HG03095 (cell line): ENCODE measurements around the gene SSH3.

Source experiments
- ATAC-seq: cut with Tn5 transposase; IDR thresholded peaks from one replicate; pipeline ENCODE4 v1.9.1; 2021; ENCODE audit warnings: moderate library complexity; ENCODE audit not compliant: unreplicated experiment

Gene SSH3

DNA sequence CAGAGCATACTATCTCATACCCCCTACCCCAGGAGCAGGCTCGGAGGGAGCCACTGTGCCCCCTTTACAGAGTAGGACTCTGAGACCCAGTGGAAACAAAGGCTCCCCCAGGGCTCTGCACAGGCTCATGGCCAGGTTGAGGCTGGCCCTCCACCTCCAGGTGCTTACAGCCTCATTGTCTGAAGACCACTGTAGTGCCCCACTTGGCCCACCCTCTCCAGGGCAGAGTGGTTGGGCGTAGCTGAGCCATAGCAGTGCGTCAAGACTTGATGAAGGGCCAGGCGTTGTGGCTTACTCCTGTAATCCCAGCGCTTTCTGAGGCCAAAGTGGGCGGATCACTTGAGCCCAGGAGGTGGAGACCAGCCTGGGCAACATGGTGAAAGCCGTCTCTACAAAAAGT lies 12.5 kb upstream of the SSH3 start:
- no peak for ATAC-seq

DNA sequence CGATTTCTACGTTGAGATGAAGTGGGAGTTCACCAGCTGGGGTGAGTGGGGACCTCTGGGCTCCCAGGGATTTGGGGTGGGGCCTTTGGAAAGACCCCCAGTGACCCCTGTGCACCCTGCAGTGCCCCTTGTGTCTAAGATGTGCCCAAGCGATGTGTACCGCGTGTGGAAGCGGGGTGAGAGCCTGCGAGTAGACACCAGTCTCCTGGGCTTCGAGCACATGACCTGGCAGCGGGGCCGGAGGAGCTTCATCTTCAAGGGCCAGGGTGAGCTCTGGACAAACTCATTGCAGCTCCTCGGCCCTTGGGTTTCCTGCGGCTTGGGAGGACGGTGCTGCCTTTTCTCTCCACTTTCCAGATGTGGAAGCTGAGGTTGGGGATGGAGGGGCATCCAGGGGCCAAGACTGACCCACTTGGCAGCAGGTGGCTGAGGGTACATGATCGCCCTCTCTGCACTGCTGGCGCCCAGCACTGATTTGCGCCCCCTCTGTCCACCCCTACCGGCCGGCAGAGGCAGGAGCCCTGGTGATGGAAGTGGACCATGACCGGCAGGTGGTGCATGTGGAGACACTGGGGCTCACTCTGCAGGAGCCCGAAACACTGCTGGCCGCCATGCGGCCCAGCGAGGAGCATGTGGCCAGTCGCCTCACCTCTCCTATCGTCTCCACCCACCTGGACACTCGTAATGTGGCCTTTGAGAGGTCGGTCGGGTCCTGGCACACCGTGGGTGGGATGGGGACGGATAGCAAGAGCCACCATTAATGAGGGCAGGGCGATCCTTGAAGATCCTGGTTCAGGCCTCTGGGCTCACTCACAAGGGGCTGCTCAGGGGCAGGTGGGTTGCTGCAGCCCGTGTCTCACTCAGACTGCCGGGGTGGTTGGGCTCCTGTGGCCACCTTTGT lies 11.6 kb upstream of the SSH3 start:
- no peak for ATAC-seq

DNA sequence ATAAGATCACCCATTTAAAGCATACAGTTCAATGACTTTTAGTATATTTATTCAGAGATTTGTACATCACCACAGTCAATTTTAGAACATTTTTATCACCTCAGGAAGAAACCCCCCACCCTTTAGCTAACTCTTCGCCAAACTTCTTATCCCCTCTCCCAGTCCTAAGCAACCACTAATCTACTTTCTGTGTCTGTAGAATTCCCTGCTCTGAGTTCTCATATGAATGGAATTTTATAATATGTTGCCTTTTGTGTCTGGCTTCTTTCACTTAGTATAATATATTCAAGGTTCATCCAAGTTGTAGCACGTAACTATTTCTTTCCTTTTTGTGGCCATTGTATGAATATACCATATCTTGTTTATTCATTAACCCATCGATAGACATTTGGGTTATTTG lies 10.7 kb upstream of the SSH3 start:
- ATAC-seq = no peak

DNA sequence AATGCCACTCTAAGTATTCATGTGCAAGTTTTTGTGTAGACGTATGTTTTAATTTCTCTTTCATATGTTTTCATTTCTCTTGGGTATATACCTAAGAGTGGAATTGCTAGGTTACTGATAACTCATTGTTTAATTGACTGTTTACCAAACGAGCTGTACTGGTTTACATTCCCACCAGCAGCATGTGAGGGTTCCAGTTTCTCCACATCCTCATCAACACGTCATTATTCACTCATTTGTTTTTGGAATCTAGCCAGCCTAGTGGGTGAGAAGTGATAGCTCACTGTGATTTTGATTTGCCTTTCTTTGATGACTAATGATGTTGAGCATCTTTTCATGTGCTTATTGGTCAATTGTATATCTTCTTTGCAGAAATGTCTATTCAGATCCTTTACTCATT lies 10.2 kb upstream of the SSH3 start:
- no peak for ATAC-seq

DNA sequence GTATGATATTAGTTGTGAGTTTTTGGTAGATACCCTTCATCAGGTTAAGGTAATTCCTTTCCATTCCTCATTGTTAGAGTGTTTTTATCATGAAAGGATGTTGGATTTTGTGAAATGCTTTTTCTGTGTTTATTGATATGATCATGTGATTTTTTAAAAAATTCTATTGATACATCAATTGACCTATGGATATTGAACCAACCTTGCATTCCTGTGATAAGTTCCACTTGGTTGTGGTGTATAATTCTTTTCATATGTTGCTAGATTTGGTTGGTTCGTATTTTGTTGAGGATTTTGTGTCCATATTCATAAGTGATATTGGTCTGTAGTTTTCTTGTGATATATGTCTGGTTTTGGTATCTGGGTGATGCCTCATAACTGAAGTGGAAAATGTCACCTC lies 7.5 kb upstream of the SSH3 start:
- no peak for ATAC-seq

DNA sequence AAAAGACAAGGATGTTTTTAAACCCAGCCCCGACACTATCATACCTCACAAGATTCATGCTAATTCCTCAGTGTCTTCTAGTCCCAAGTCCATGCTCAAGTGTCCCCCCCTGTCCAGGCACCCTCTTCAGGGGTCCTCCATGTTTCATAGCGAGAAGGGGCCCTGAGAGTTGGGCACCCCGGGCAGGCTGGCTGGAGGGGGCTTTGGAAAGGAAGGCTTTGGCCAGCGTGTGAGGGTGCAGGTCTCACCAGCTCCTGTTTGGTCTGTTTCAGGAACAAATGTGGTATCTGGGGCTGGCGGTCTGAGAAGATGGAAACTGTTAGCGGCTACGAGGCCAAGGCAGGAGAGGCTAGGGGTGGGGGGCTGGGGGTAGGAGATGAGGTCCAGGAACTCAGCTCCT lies 4.5 kb upstream of the SSH3 start:
- no peak for ATAC-seq

DNA sequence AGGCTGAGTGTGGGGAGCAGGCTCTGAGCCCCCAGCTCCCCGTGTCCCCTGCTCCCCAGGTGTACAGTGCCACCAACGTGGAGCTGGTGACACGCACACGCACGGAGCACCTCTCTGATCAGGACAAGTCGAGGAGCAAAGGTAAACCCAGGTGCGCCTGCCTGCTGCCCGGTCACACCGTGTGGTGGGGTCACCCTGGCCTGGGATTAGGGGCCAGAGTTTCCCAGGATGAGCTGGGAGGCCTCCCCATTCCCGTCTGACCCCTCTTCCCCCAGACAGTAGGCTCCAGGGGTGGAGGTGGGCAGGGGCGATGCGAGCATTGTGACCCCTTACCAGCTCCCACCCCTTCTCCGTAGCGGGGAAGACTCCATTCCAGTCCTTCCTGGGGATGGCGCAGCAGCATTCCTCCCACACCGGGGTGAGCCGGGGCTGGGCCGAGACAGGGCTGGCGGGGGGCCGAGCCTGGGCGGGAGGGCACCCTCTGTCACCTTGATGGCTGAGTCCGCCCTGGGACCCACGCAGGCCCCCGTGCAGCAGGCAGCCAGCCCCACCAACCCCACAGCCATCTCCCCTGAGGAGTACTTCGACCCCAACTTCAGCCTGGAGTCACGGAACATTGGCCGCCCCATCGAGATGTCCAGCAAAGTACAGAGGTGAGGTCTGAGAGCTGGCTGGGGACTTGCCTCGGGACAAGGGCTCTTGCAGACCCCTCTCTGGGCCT lies 3.7 kb upstream of the SSH3 start:
- ATAC-seq = no peak

DNA sequence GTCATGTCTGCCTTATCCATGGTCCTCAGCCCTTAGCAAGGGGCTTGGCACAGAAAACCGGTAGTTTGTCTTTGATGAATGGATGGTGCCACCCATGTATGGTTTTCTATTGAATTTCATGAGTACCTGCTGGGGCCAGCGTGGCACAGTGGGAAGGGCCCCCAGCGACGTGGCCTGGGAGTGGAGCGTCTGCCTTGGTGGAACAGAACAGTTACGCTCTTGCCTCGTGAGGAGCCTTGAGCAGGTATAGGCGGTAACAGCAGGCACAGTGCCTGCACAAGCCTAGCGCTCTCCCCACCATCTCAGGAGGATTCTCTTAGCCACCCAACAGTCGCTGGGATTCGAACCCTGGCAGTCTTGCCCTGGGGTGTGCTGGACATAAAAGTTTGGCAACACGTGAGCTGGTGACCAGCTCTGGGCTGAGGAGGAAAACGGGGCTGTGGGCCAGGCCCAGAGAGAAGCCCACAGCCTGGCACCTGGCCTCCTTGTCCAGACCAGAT lies 3.0 kb upstream of the SSH3 start:
- ATAC-seq = no peak

DNA sequence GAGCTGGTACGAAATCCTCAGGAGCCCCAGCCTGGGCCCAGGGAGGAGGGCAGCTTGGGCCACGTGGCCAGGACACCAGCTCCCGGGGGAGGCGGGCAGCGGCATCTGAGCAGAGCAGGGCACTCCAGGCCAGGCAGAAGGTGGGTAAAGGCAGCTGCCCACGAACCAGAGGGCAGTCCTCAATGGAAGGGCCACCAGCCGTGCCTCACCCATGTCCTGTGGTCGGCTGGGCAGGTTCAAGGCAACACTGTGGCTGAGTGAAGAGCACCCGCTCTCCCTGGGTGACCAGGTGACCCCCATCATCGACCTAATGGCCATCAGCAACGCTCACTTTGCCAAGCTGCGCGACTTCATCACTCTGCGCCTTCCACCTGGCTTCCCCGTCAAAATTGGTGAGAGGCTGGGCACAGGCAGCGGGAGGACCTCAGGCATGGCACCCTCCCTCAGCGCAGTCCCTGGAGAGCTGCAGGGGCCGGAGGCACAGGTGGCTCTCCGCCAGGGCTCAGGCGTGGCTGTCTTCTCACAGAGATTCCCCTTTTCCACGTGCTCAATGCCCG lies 2.5 kb upstream of the SSH3 start:
- ATAC-seq = no peak

DNA sequence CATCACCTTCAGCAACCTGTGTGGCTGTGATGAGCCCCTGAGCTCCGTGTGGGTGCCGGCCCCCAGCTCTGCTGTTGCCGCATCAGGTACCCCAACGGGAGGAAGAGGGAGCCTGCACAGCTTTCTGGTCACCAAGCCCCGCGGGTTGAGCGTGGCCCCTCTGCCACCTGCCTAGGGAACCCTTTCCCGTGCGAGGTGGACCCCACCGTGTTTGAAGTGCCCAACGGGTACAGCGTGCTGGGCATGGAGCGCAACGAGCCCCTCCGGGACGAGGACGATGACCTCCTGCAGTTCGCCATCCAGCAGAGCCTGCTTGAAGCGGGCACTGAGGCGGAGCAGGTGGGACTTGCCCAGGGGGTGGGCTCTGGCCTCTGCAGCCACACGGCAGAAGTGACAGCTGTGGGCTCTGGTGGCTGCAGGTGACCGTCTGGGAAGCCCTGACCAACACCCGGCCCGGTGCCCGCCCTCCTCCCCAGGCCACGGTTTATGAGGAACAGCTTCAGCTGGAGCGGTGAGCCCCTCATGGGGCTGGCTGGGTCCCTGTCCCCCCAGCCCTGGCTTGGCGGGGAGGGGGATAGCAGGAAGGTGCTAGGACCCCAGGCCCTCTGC lies 1.9 kb upstream of the SSH3 start:
- no peak for ATAC-seq

DNA sequence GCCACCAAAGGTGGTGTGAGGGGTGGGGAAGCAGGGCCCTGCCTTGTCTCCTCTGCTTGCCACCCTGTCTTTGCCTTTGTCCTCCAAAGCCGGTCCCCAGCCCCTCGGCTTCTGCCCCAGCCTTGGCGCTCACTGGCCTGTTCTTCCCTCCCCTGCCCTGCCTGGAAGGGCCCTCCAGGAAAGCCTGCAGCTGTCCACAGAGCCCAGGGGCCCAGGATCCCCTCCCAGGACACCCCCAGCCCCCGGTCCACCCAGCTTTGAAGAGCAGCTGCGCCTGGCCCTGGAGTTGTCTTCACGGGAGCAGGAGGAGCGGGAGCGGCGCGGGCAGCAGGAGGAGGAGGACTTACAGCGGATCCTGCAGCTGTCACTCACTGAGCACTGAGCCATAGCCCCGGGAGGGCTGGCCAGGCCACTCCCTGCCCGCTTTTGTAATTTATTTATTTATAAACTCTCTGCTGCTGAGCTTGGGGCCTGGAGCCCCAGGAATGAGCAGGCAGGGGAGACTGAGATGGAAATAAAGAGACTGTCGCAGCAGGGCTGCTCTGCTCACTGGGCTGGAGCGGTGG lies 1.3 kb upstream of the SSH3 start:
- ATAC-seq = no peak

DNA sequence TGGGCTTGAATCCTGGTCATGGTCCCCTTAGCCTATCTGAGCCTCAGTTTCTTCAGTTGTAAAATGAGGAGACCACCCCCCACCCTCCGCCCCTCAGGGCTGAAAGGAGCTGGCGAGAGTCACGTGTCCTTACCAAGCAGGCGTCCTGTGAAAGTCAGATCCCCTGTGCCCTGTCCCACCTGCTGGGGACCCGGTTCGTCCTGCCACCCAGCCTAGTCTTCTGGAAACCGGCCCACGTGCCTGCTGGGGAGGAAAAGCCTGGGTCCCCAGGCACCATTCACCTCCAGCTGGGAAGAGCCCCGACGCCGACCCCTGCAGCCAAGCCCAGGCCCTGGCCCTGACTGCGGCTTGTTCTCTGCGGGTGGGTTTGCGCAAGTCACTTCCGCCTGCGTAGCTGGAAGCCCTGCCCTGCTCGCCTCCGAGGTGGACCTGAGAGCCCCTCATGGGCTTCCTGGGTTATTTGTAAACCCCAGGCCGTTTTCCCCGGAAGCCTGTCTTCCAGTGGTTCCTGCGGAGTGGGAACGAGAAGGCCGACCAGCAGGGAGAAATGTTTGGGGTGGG lies 679 bp upstream of the SSH3 start:
- ATAC-seq = no peak

DNA sequence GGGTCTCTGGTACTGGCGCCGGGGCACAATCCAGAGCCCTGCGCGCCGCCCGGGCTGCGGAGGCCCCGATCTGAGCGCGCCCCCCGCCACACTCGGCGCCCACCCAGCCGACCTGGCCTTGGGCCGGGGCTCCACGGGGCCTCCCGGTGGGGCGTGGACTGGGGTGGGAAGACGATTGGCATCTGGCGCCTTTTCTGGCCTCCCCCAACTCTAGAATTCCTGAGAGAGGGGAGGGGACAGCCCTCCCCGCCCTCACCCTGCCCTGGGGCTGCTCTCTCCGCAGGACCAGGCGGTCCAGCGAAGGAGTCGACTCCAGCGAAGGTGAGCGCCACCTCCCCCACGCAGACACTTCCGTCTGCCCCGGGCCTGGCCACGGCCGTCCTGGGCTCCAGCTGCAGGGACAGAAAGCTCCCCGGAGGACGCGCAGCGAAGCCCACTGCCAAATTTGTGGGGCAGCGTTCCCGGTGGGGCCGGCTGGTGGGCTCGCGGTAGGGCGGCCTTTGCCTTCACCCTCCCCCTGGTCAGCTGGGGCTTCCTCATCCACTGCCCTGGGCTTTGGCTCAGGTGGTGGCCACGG lies 593 bp downstream of the SSH3 start:
- ATAC-seq = no peak

DNA sequence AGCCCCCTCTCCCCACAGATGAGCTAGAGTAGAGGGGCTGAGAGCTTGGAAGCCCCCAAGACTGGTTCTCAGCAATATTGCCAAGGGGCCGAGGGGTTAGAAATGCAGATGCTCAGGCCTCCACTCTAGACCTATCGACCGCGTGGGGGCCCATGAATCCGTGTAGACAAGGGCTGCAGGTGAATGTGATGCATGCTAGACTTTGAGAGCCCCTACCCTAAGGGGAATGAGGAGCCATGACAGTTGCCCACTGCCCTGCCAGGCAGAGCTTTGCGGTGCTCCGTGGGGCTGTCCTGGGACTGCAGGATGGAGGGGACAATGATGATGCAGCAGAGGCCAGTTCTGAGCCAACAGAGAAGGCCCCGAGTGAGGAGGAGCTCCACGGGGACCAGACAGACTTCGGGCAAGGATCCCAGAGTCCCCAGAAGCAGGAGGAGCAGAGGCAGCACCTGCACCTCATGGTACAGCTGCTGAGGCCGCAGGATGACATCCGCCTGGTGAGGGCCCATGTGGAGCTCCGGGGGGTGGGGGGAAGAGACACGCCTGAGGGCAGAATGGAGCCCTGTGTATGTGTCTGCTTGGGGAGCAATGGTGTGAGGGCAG lies 1.3 kb downstream of the SSH3 start:
- ATAC-seq = no peak

DNA sequence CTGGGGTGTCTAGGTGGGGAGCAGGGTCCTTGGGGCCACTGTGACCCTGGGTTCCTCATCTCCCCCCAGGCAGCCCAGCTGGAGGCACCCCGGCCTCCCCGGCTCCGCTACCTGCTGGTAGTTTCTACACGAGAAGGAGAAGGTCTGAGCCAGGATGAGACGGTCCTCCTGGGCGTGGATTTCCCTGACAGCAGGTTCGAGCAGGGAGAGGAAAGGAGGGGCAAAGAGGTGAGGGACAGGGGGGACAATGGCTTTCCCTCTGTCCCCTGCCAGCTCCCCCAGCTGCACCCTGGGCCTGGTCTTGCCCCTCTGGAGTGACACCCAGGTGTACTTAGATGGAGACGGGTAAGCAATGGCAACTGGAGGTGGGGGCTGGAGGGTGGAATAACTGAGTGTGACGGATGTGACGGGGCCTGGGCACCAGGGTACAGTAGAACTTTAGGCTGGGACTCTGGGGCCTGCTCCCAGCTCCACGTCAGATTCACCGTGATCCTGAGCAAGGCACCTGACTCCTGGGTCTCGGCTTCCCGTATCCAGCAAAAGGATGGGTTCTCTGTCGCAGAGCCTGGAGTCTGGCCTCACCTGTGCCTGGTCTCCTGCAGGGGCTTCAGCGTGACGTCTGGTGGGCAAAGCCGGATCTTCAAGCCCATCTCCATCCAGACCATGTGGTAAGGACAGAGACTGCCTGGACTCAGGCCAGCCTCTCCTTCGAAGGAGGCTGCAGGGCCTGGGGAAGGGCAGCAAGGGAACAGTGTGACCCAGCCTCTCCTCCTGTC lies 3.6 kb downstream of the SSH3 start:
- ATAC-seq = no peak

DNA sequence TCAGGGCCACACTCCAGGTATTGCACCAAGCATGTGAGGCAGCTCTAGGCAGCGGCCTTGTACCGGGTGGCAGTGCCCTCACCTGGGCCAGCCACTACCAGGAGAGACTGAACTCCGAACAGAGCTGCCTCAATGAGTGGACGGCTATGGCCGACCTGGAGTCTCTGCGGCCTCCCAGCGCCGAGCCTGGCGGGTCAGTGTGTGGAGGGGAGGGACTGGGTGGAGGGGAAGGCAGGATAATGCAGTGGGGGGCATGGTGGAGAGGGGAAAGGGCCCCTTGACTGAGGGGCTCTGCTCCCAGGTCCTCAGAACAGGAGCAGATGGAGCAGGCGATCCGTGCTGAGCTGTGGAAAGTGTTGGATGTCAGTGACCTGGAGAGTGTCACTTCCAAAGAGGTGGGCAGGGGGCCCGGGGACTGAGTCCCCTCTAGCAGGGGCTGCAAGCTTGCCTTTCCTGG lies 4.2 kb downstream of the SSH3 start:
- no peak for ATAC-seq

DNA sequence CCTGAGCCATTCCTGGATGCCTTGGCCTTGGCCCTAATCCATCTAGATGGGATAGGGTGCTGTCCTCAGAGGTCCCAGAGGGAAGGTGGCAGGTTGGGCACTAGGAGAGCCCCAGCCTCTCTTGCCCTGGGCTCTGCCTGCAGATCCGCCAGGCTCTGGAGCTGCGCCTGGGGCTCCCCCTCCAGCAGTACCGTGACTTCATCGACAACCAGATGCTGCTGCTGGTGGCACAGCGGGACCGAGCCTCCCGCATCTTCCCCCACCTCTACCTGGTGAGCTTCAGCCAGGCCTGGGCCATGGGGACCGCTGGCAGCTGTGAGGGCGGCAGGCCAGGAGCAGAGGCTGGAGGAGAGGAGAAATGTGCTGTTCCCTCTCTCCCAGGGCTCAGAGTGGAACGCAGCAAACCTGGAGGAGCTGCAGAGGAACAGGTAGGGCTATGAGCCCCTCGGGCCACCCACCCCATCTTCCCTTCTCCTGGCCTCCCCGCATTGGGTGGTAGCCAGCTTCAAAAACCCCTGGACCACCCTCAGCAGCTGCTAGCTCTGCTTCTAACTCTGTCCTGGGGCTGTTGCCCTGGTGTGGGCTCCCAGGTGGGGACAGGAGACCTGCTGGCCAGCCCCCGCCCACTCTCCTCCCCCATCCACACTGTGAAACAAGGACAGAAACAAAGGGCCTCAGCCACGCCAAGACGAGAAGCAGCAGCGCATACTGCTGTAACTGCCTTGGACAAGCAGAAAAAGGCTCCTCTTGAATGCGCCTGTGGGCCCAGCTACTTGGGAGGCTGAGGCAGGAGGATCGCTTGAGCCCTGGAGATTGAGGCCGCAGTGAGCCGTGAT lies 4.9 kb downstream of the SSH3 start:
- no peak for ATAC-seq

DNA sequence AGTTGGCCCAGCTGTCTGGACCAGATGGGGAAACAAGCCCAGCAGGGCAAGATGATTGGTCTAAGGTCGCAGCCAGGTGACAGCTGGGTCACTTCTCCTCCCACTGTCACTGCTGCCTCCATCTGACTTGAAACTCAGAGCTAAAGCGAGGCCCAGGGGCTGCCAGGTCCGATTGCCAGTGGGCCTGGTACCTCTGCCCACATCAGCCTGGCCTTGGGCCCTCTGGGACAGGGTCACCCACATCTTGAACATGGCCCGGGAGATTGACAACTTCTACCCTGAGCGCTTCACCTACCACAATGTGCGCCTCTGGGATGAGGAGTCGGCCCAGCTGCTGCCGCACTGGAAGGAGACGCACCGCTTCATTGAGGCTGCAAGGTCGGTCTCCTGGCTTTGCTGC lies 5.8 kb downstream of the SSH3 start:
- ATAC-seq = no peak
